ENCODE measurements around the gene GRAMD2B. TPM values are rescaled to one million over a fixed set of nuclear protein-coding genes. Genes with fewer than 3 reads are reported as not detected.

Gene GRAMD2B
- total RNA-seq, 2 donors from 2014 or later = 34.9 to 35.8 TPM

- no peak for ATAC-seq
- 61 to 79% methylated on average over 1 of the region's 1 CpG for WGBS, 2 donors
- H3K4me1 ChIP-seq = peaks cover 12% of the 10 kb centered on the region
- H3K27me3 ChIP-seq = no peaks in the 10 kb centered on the region
- no peaks in the 10 kb centered on the region for H3K9me3 ChIP-seq
- H3K27ac ChIP-seq = no peak overlapping the region
- peaks cover 0 to 2% of the 10 kb centered on the region in 2 donors for H3K36me3 ChIP-seq (replicated peaks in 1 of 2; ENCODE audit: insufficient read depth in 1 of 2, low read depth in 2 of 2)
- intact Hi-C loops (cut with DNase I) = no loop called here
- H3K4me3 ChIP-seq = no peak overlapping the region
- TF ChIP-seq CTCF (IDR thresholded peaks at IDR 0.05) (no peak), POLR2A (IDR thresholded peaks at IDR 0.05) (no peak)
- DNase-seq = no peak
Measured at GRCh38 chr5:126461838-126462237, 38.6 kb downstream of the GRAMD2B start.

DNA sequence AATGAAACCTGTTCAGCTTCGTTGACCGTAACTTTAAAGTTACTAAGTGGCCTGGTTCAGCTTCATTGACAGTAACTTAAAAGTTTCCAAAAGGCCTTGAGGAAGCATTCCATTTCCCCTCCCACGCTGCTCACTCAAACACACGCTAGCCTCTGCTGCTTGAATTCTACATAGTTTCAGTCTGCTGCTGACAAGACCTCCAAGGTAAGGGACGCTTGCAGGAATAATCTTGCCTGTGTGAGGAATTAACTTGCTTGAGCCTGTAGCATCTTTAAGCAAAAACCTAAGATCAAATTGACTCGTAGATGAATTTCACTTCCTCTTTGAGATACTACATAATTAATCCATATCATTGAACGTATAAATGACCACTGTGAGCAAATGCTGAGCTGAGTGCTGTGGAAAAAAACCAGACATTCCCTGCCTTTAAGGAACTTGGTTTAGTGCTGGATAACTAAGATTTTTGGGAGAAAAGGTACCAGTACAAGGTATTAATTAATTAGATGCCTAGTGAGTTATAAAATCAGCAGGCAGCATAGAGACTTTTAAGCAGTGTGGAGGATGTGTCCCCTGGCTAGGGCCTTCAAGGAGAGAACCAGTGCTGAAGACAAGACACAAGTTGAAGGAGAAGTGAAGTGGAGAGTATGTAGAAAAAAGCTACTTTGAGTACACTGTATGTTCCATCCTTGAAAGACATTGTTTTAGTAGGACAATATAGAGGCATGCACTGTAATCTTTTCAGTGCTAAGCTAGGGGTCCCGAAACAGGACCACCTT, 39.2 kb downstream of the GRAMD2B start:
- ATAC-seq (peak; percentile 36), DNase-seq (no peak)
- TF ChIP-seq CTCF (IDR thresholded peaks at IDR 0.05) = no peak
- no peak for TF ChIP-seq POLR2A (IDR thresholded peaks at IDR 0.05)
- 67 to 73% methylated on average over 8 of the region's 8 CpGs for WGBS, 2 donors
- no peaks in the 10 kb centered on the region for H3K27me3 ChIP-seq
- no peaks in the 10 kb centered on the region for H3K9me3 ChIP-seq
- peaks cover 12% of the 10 kb centered on the region for H3K4me1 ChIP-seq
- H3K27ac ChIP-seq = no peak overlapping the region
- H3K36me3 ChIP-seq (replicated peaks in 1 of 2; ENCODE audit: insufficient read depth in 1 of 2, low read depth in 2 of 2) = peaks cover 0 to 2% of the 10 kb centered on the region in 2 donors
- intact Hi-C loops (cut with DNase I) = no loop called here
- H3K4me3 ChIP-seq = no peak overlapping the region

- H3K27ac ChIP-seq = no peak overlapping the region
- no peak for DNase-seq
- intact Hi-C loops (cut with DNase I) = no loop called here
- peaks cover 0 to 2% of the 10 kb centered on the region in 2 donors for H3K36me3 ChIP-seq (replicated peaks in 1 of 2; ENCODE audit: insufficient read depth in 1 of 2, low read depth in 2 of 2)
- ATAC-seq = no peak
- H3K9me3 ChIP-seq = no peaks in the 10 kb centered on the region
- H3K27me3 ChIP-seq = no peaks in the 10 kb centered on the region
- H3K4me3 ChIP-seq = no peak overlapping the region
- TF ChIP-seq CTCF (IDR thresholded peaks at IDR 0.05) (no peak), POLR2A (IDR thresholded peaks at IDR 0.05) (no peak)
- peaks cover 12% of the 10 kb centered on the region for H3K4me1 ChIP-seq
- WGBS, 2 donors = 85 to 91% methylated on average over 2 of the region's 2 CpGs
Measured at GRCh38 chr5:126464016-126464415, 40.8 kb downstream of the GRAMD2B start.

GRCh38 chr5:126464959-126465358, 41.8 kb downstream of the GRAMD2B start:
- Histone ChIP-seq H3K4me1 (peaks cover 12% of the 10 kb centered on the region), H3K9me3 (no peaks in the 10 kb centered on the region), H3K27me3 (no peaks in the 10 kb centered on the region), H3K36me3 (replicated peaks in 1 of 2; ENCODE audit: insufficient read depth in 1 of 2, low read depth in 2 of 2) (peaks cover 0 to 2% of the 10 kb centered on the region in 2 donors), H3K27ac (peak overlapping the region in 1 of 4 donors; percentile 11), H3K4me3 (no peak overlapping the region)
- peak; percentile 77 for ATAC-seq
- intact Hi-C loops (cut with DNase I) = no loop called here
- 36 to 41% methylated on average over 7 of the region's 7 CpGs for WGBS, 2 donors
- peak; percentile 28 to 74 (median 68) for DNase-seq
- TF ChIP-seq CTCF (IDR thresholded peaks at IDR 0.05) (no peak), POLR2A (IDR thresholded peaks at IDR 0.05) (no peak)

DNA sequence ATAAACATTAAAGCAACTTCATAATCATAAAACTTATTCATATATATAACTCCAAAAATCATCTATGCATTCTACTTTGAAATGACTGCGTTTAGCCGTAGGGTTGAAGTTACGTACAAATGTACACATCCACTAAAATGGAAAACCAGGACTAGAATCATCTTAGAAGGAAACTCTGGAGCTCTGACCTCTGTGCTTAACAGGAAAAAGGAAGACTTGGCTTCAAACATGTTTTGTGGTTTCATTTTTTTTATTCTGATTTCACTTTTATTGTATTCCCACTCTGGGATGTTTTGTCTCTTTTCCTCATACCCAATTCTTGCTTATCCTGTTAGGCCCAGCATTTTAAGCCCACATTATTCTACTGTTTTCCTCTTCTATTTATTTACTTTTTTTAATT, 44.9 kb downstream of the GRAMD2B start:
- ATAC-seq (no peak), DNase-seq (no peak)
- Histone ChIP-seq H3K9me3 (no peaks in the 10 kb centered on the region), H3K4me3 (no peak overlapping the region), H3K27ac (no peak overlapping the region), H3K36me3 (replicated peaks in 1 of 2; ENCODE audit: insufficient read depth in 1 of 2, low read depth in 2 of 2) (peaks cover 0 to 2% of the 10 kb centered on the region in 2 donors), H3K4me1 (peaks cover 12% of the 10 kb centered on the region), H3K27me3 (no peaks in the 10 kb centered on the region)
- 94 to 96% methylated on average over 3 of the region's 3 CpGs for WGBS, 2 donors
- TF ChIP-seq CTCF (IDR thresholded peaks at IDR 0.05) (no peak), POLR2A (IDR thresholded peaks at IDR 0.05) (no peak)
- intact Hi-C loops (cut with DNase I) = no loop called here

Measured in body of pancreas (tissue), 4 donors.